GM04503 (cell line): ENCODE data around the gene UGGT2.
"Not testable (repeated sequence)": the region's sequence is repeated elsewhere in the genome, so short reads cannot be mapped to it uniquely, and the experiment has no call there.

Source experiments
- DNase-seq: peaks from one replicate; pipeline ENCODE4 v3.0.0-alpha.2; 2012; ENCODE audit warnings: low read depth

The UGGT2 gene

GRCh38 chr13:96046449-96047126 lies 6.6 kb downstream of the UGGT2 start:
- DNase-seq = not testable (repeated sequence)

GRCh38 chr13:96044238-96044637 lies 9.0 kb downstream of the UGGT2 start:
- DNase-seq = no peak

GRCh38 chr13:96041326-96042110 lies 11.7 kb downstream of the UGGT2 start:
- DNase-seq = no peak

GRCh38 chr13:96036515-96036914 lies 16.7 kb downstream of the UGGT2 start:
- DNase-seq = no peak

- no peak for DNase-seq
Measured at GRCh38 chr13:96034662-96035061, 18.5 kb downstream of the UGGT2 start.

- no peak for DNase-seq
Measured at GRCh38 chr13:96033220-96034015, 19.8 kb downstream of the UGGT2 start.

GRCh38 chr13:96032717-96033116 lies 20.5 kb downstream of the UGGT2 start:
- no peak for DNase-seq

- no peak for DNase-seq
Measured at GRCh38 chr13:96029002-96029401, 24.2 kb downstream of the UGGT2 start.

GRCh38 chr13:96027496-96027895 lies 25.7 kb downstream of the UGGT2 start:
- no peak for DNase-seq

GRCh38 chr13:96025283-96025682 lies 27.9 kb downstream of the UGGT2 start:
- DNase-seq = no peak

- no peak for DNase-seq
Measured at GRCh38 chr13:96020931-96021330, 32.3 kb downstream of the UGGT2 start.

- DNase-seq = peak; percentile 20
Measured at GRCh38 chr13:96020155-96020575, 33.0 kb downstream of the UGGT2 start.

- DNase-seq = no peak
Measured at GRCh38 chr13:96018135-96018534, 35.1 kb downstream of the UGGT2 start.

GRCh38 chr13:96011291-96011872 lies 41.8 kb downstream of the UGGT2 start:
- no peak for DNase-seq

GRCh38 chr13:96003304-96003703 lies 49.9 kb downstream of the UGGT2 start:
- DNase-seq = no peak

GRCh38 chr13:96002322-96003131 lies 50.7 kb downstream of the UGGT2 start:
- no peak for DNase-seq

GRCh38 chr13:96000069-96000468 lies 53.1 kb downstream of the UGGT2 start:
- no peak for DNase-seq

- no peak for DNase-seq
Measured at GRCh38 chr13:95987841-95988240, 65.4 kb downstream of the UGGT2 start.

GRCh38 chr13:95982144-95982543 lies 71.1 kb downstream of the UGGT2 start:
- no peak for DNase-seq

- not testable (repeated sequence) for DNase-seq
Measured at GRCh38 chr13:95972651-95973050, 80.5 kb downstream of the UGGT2 start.

- no peak for DNase-seq
Measured at GRCh38 chr13:95970878-95971277, 82.3 kb downstream of the UGGT2 start.
